NCI-H1048 (cell line): ENCODE measurements around the gene MKLN1.
"Not testable (repeated sequence)": the region's sequence is repeated elsewhere in the genome, so short reads cannot be mapped to it uniquely, and the experiment has no call there.

Experiments used
- DNase-seq: peaks from one replicate; lab custom pipeline; 2025; lab: John Stamatoyannopoulos, UW

MKLN1 gene

DNA sequence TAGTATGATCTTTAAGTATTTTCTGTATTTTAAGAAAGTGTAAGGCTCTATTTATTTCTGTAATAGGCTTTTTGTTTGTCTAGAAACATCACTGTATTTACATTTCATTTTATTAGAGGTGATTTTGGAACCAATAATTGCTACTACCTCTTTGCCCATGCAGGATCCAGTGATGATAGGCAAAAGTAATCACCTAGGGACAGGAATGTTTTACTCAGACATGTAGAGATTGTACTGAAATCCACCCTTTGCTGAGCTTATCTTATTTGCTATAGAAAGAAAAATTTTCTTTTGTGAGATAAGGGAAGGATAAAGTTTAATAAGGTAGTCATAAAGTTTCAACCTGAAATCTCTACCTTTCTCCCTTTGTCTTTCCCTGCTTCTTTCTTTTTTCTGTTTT lies 73.5 kb downstream of the MKLN1 start:
- no peak for DNase-seq

DNA sequence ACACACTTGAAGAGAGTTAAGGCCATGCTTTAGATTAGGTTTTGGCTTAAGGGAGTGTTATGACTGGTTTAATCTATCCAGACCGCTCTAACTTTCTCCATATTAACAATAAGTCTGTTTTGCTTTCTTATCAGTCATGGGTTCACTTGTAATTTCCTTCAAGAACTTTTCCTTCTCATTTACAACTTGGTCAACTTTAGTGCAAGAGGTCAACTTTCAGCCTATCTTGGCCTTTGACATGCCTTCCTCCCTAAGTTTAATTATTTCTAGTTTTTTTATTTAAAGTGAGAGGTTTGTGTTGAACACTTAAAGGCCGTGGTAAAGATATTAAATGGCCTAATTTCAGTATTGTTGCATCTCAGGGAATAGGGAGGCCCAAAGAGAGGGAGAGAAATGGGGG lies 75.6 kb downstream of the MKLN1 start:
- no peak for DNase-seq

DNA sequence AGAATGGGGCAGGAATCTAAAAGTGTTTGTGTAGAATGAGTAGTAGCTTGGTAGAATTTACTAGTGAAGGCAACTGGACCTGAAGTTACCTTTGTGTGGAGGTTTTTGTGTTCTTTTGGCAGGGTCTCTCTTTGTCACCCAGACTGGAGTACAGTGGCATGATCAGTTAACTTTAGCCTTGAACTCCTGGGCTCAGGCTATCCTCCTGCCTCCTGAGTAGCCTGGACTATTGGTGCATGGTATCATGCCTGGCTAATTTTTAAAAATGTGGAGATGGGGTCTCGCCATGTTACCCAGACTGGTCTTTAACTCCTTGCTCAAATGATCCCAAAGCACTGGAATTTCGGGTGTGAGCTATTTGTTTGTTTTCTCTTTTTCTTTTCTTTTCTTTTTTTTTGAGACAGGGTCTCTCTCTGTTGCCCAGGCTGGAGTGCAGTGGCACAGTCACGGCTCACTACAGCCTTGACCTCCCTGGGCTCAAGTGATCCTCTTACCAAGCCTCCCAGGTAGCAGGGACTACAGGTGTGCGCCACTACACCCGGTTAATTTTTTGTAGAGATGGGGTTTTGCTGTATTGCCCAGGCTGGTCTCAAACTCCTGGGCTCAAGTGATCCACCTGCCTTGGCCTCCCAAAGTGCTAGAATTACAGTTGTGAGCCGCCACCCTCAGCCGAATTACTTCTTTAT lies 76.7 kb downstream of the MKLN1 start:
- no peak for DNase-seq

DNA sequence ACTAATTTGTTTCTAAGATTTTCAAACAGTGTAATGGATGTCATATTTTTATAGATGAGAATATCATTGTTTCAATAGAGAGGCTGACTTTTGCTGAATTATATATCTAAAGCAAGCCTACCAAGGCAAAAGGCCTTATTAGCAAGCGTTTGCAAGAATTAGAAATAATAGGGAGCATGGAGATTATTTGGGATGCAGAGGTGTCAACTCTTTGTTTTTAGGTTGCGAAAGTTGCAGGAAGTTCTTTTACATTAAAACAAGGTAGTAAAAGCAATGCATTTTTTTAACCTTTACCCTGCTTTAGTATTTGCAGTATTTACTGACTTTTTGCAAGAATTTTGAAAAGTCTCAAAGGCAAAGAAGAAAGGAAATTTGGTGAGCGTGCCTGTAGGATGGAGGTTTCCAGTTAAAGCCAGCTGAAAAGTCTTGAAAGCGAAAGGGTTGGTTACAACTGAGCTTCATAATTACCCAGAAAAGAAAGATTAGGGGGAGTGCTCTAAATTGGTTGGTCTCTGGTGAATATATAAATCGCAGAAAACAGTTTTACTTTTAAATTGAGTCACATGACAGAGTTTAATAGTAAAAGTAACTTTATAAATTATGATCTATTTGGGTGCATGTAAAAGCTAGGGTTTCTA lies 81.6 kb downstream of the MKLN1 start:
- no peak for DNase-seq

DNA sequence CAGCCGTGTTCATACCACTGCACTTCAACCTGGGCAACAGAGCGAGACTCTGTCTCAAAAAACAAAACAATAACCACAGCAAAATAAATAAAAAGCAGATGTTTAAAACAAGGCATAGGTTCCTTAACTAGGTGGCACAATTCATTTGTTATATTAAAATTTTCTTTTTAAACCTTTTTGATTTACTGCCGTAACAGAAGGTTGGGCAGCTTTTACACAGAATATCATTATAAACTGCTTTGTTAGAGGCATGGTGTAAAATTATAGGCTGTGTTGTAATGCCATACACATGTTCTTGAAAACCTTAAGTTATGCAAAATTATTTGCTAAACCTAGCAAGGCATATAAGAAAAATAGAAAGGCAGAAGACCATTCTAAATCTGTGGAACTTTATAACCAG lies 84.4 kb downstream of the MKLN1 start:
- DNase-seq = no peak

DNA sequence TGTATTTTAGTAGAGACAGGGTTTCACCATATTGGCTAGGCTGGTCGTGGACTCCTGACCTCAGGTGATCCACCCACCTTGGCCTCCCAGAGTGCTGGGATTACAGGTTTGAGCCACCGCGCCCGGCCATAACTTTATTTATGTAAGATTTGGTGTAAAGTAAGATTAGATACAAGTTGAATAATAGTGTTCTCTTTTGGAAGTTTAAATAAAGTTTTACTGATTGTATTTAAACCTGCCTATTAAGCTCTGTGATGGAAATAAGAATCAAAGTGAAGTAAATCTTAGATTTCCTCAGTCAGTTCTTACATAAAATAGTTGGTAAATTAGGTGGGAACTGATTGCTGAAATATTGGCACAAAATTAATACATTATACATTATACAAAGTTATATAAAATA lies 86.0 kb downstream of the MKLN1 start:
- DNase-seq = no peak

DNA sequence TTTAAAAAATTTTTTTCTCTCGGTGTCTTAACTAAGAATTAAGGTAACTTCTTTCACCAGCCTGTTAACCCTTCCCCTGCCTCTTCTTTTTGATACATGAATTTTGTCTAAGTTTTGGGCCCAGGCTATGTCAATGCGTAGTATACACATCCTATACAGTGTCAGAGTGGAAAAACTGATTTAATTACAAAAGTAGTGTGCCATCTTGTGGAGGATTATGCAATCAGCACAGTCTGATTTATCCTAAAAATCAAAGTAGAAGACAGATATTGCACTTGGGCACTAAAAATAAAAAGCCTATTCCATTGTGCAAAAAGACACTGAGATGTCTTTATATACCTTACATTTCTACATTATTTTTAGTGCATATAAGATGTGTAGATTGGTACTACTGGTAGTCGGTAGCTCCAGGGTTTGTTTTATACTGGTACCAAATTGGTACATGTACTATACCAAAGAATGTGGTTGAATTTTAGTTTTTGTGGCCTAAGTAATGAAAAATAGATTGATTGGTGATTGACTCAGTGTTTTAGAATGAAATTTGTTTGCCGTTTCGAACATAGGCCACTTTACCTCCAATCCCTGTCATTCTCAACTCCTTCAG lies 96.6 kb downstream of the MKLN1 start:
- no peak for DNase-seq

DNA sequence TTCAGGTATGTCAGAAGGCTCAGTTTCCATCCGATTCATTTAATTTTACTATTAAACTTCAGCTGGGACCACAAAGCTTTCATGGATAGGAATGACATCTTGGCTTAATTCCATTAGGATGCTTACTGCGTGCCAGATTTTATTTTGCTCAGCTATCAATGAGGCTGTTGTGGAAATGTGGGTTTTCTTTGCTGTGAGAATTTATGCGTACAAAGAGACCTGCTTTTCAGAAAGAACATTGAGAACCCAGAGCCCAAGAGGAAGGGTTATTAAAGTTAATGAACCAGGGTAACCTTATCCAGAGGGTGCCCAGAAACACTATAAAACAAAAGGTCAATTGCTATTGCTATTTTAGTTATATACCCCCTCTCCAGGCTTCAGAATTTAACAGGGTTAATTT lies 98.3 kb downstream of the MKLN1 start:
- no peak for DNase-seq

DNA sequence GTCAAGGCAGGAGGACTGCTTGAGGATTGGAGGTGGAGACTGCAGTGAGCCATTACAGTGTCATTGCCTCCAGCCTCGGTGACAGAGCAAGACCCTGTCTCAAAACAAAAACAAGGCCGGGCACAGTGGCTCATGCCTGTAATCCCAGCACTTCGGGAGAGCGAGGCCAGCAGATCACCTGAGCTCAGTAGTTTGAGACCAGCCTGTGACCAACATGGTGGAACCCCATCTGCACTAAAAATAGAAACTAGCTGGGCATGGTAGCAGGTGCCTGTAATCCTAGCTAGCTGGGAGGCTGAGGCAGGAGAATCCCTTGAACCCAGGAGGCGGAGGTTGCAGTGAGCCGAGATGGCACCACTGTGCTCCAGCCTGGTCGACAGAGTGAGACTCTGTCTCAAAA lies 103.2 kb downstream of the MKLN1 start:
- DNase-seq = not testable (repeated sequence)

DNA sequence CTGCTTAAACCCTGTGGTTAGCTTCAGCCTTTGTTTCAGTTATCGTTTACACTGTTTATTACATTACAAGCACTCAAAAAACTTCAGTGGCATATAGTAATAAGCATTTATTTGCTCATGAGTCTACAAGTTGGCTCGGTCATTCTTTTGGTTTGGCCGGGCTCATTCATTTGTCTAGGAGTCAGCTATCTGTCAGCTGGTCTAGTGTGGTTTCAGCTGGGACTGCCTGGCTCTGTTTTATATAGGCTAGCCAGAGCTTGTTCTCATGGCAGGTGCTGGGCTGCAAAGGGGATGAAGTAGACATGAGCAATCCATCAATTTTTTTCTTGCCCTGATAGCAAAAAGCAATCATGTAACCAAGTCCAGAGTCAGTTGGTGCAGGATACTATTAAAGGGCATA lies 103.6 kb downstream of the MKLN1 start:
- no peak for DNase-seq

DNA sequence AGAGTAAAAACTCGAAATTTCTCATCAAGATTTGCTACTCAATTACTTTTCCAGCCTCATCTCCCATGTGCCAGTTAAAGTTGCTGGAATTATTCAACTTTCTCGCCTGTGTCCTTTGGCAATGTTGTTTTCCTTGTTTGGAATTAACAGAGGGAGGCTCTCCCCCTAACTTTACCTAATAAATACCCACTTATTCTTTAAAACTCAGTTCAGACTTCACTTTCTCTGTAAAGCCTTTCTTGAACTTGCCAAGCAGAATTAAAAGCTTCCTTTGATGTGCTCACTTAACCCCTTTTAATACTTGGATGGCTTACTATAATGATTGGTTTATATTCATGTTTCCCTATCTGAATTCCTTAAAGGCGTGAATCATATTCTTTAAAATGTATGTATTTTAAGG lies 104.1 kb downstream of the MKLN1 start:
- DNase-seq = no peak

DNA sequence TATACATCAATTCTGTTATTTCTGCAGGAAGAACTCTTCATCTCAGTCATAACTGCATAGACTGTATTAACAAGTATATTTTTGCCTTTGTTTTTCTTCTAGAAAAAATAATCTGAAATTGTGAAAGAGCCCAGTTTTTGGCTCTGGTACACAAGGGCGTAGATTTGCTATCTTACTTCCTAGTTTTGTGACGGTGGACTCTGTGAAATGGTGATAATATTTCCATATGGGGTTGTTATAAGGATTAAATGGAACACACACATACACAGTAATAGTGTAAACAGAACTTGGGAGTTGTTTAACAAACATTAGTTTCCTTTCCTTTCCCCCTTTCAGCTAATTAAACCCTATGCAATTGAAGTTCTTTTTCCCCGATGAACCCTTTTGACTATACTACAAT lies 108.7 kb downstream of the MKLN1 start:
- no peak for DNase-seq

DNA sequence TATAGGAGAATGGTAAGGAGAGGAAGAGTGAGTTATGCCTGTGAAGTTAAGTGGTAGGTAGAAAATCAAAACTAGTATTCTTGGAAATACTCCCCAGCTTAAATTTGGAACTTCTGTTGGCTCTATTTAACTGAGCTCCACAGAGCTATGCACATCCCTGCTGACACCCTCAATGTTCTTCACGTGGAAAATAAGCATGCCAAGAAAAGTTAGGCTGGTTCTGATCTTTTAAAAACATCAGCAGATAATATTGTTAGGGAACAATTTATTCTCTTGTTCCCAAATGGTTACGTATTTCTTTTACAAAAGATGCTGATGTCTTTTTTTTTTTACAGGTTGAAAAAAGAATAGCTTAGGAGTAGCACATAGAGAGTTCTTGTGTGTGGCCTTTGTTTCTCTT lies 111.3 kb downstream of the MKLN1 start:
- no peak for DNase-seq

DNA sequence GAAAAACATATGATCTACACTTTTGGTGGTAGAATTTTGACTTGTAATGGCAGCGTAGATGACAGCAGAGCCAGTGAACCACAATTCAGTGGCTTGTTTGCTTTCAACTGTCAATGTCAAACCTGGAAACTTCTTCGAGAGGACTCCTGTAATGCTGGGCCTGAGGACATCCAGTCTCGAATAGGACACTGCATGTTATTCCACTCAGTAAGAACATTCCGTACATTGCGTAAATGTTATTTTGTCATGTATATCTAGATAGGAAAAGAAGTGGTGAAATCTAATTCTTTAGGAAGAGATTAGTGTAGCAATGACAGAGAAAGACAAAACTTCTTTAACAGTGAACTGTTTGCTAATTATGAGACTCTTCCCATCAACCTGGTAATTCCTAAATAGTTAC lies 115.8 kb downstream of the MKLN1 start:
- no peak for DNase-seq

DNA sequence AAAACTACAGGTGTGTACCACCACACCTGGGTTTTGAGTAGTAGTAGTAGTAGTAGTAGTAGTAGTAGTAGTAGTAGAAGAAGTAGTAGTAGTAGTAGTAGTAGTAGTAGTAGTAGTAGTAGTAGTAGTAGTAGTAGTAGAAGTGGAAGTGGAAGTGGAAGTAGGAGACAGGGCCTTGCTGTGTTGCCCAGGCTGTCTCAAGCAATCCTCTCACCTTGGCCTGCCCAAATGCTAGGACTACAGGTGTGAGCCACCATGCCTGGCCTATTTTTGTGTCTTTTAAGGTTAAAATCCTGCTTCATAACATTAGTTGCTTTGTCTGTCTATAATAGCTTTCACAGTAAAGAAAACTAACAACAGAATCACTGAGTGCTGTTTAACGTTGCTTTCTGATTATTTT lies 117.0 kb downstream of the MKLN1 start:
- DNase-seq = no peak

DNA sequence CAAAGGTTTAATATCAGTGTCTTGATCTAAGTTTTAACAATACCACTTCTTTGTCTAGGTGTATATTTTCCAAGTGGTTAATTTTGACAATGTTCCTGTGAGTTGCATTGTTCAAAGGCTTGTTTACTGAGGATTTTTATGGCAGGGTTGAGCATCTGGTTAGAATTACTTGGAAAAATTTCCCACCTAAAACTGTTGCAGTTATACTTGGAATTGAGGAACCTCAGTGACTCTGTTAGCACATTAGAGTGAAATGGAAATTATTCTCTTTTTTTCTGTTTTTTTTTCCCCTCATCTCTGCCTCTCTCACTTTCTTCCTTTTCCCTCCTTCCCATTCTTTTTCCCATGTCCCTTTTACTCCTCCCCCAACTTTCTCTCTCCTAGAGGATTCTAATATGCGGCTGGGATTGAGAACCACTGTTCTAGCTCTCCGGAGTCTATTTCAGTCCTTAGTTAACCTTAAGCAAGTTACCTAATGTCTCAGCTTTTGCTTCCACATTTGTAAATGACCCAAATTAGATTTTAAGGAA lies 121.8 kb downstream of the MKLN1 start:
- DNase-seq = no peak

DNA sequence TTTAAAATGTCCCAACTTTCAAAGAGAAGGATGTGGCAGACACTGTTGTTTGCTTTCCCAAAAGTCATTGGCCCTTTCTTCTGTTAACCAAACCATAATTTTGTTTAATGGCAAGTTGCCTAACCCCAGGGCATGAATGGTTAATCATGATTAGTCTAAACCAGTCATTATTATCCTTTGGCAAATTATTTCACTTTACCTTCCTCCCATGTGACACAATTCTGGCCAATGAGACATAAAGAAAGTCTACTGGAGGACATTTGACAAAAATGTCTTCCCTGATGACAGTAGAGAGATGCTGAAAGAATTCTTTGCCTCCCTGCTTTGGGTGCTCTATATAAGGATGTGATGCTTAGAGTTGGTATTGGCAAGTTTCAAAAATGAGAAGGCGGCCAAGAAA lies 126.8 kb downstream of the MKLN1 start:
- DNase-seq = no peak

DNA sequence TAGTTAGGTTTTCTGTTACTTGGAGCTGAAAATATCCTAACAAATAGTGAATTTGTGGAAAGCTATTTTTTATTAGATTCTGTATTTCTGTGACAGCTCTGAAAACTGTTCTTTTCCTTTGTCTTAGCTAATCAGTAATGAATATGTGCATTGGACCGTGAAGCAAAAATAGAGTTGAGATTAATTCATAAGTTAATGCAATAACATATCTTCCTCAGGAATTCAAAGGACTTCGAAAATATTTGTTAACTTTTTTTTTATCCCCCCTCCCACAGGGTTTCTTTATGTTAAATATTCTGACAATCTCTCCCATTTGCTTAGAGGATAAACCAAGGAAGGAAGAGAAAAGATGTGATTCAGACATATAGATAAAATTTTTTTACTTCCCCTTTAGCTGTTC lies 127.3 kb downstream of the MKLN1 start:
- DNase-seq = no peak

DNA sequence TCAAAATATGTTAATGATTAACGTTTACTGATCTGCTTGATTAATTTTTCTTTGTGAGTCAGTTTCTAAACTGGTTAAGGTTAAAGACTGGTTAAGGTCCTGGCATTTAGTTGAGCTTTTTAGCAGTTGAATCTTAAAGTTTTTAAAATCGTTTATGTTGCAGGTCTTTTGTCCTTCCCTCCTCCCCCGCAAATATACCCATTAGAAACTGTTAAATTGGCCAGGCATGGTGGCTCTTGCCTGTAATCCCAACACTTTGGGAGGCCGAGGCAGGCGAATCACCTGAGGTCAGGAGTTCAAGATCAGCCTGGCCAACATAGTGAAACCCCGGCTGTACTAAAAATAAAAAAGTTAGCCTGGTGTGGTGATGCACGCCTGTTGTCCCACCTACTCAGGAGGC lies 127.9 kb downstream of the MKLN1 start:
- DNase-seq = no peak

DNA sequence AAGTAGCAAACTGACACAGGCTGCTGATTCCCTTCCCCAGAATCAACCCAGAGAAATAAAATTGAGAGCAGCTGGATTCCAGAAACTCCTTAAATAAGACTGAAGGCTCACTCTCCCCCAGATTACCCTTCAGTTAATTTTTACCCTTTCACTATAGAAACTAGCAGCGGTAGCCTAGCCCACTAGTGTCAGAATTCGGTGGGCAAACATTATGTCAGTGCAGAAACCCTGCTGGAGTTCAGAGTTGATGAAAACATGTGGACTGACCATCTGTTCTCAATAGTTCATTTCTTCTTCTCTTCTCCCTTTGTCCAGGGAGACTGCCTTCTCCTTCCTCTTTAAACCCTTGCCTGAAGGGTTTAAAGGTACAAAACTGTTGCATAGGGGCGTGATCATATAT lies 128.7 kb downstream of the MKLN1 start:
- DNase-seq = no peak

DNA sequence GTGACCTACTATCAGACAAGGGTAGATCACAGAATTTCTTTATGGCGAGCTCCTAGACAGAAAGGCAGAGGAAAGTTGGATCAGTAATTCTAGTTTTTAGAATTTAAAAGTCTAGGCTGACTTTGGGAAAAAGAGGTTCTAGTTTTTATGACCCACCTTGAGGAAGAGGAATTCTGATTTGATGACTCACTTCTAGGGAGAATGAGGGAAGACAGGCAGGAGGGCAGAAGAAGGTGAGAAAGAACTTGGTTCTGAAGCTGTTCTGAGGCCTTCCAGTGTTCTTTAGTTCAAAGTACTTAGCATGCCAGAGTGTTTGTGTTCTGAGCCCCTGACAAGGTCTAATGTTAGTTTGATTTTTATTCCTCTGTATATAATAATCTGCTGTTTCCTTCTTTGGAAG lies 131.6 kb downstream of the MKLN1 start:
- DNase-seq = no peak

DNA sequence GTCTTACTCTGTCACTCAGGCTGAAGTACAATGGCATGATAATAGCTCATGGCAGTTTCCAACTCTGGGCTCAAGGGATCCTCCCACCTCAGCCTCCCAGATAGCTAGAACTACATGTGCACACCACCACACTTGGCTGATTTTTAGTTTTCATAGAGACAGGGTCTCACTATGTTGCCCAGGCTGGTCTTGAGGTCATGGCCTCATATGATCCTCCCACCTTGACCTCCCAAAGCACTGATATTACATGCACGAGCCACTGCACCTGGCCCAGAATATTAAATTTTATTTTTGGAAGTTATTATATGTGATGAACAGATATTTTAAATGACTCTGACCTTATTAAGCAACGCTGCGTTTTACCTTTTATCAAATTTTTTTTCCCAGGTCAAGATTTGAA lies 134.4 kb downstream of the MKLN1 start:
- no peak for DNase-seq

DNA sequence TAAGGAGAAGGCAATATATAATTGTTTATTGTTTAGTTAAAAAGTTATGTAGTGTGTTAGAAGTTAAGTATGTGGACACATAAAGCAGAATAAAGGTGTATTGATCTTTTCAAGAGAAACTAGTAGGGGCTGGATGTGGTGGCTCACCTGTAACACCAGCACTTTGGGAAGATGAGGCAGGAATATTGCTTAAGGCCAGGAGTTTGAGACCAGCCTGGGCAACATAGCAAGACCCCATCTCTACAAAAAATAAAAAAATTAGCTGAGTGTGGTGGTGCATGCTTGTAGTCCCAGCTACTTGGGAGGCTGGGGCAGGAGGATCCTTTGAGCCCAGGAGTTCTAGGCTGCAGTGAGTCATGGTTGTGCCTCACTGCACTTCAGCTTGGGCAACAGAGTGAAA lies 135.0 kb downstream of the MKLN1 start:
- not testable (repeated sequence) for DNase-seq
